GM18519 (cell line): ENCODE data around the gene ST6GALNAC6.

Experiments
- ATAC-seq: cut with Tn5 transposase; IDR thresholded peaks from one replicate; pipeline ENCODE4 v1.9.1; 2021; ENCODE audit warnings: mild to moderate bottlenecking, moderate library complexity; ENCODE audit not compliant: unreplicated experiment, low FRiP score

The ST6GALNAC6 gene

DNA sequence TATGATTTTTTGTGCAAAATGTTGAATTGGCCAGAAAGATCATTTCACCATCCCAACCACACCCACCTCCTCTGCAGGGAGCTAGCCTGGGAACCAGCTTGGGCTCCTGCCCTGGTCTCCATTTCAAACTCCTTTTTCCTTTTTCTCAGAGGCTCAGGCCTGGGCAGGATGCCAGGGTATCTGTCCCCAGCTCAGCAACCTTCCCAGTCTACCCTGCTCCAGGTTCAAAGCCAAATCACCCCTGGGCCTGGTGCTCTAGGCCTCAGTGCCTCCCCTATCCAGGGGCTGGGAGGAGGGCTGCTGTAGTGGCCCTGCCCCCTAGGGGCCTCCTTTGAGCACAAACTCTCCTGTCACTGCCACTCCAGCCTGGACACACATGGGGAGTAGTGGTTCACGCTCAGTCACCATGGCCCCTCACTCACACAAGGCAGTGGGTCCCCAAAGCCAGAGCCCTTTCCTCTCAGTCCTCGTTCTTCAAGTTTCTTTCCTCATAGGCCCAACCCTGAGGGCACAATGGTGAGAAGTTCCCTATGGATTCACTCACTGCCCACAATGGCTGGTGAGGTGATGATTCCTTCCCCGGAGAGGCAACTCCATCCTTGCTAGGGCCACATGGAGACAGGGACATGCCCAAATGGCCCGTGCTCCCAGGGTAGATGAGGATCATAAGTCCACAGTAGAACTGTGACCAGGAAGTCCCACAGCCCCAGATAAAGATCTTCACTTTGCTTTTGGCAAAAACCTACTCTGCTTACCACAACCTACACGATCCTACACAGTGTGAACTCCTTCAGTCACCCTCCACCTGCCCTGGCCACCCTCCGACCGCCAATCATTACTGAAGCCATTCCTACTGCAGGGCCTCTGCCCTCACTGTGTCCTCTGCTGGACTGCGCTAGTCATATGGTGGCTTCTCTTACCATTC lies 19.0 kb upstream of the ST6GALNAC6 start:
- ATAC-seq: no peak

DNA sequence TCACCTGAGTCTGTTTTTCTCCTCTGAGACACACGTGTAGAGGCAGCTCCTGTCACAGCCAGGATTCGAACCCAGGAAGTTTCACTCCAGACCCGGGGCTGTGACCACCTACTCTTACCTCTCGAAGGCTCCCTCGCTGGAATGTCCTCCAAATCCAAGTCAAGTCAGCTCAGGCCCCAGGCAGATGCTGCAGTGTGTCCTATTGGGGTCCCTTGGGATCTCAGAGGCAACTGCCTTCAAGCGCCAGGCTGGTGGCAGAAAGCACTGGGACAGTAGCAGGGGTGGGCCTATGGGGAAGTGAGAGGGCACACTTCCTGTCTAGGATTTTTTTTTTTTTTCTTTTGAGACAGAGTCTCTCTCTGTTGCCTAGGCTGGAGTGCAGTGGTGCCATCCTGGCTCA lies 18.2 kb upstream of the ST6GALNAC6 start:
- ATAC-seq: no peak

DNA sequence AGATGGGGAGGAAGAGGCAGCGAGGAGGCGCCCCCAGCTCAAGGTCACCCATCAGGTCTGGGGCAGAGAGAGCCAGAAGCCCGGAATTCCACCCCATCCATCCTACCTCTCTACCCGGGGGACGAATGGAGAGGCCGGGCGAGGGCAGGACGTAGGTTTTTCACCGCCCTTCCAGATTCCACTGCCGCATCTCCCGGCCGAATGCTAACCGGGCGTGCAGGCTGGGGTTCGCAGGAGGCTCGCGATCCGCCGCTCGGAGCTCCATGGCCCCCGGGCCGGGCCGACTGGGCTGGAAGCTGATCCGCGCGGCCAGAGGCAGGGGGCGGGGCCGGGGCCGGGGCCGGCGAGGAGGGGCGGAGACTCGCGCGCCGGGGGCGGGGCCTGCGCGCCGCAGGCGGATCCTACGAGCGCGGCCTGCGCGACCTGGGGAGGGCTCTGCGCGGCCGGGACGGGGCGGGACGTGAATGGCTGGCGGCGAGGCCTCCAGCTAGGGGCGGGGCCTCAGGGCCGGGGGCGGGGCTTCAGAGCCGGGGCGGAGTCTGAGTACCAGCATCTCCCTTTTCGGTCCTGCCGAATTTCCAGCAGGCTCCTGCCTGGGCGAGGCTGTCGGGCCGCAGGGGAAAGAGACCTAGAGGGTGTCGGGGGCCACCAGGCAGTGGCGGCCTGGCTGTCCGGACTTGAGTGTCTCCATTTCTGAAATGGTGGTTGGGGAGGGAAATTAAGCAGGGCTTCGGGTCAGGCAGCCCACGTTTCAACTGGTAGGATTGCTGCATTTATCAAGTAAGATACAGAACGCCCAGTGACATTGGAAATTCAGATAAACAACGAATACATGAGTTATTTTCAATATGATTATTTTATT lies 17.5 kb upstream of the ST6GALNAC6 start, which contains the start of gene ST6GALNAC4:
Gene ST6GALNAC4, minus strand, starts transcription at position 322 of the 862 bp plus-strand sequence. CDS start 622 bp downstream, outside the sequence.
- ATAC-seq: peak; percentile 47

DNA sequence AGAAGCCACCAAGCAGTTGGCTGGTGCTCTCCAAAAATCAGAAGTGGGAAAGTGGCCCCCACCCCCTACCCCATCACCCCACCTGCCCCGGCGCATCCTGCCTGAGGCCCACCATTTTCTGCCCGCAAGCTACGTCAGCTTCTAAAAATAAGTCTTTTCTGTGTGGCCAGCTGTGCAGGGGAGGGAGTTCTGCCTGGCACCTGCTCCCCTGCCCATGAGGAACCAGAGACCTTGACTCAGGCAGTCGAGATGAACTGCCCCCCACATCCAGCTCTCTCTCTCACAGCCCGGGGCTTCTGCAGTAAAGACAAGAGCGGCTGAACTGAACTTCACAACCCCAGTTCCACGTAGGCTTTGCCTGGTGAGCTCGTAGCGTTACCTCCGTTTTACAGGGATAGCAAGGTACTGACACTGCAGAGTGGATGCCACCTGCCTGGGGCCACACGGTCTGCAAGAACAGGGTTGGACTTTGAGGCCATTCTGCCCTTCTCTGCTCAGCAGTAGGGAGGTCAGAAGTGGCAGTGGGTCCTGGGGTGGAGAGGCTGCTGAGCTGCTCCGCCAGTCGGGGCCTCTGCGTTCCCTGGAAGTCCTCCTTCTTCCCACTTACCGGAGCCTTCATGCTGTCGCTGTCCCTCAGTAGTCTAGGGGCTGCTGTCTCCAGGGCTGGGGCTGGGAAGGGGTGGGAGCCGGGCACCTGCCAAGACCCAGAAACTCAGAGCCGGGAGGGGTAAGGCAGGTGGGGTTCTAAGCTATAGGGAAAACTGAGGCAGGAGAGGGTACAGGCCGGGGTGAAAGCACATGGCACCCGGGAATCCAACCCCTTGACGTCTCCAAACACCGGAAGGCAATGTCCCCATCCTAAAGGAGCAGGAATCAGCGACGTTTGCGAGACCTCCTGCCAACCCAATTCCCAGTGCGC lies 16.7 kb upstream of the ST6GALNAC6 start:
- ATAC-seq: no peak

DNA sequence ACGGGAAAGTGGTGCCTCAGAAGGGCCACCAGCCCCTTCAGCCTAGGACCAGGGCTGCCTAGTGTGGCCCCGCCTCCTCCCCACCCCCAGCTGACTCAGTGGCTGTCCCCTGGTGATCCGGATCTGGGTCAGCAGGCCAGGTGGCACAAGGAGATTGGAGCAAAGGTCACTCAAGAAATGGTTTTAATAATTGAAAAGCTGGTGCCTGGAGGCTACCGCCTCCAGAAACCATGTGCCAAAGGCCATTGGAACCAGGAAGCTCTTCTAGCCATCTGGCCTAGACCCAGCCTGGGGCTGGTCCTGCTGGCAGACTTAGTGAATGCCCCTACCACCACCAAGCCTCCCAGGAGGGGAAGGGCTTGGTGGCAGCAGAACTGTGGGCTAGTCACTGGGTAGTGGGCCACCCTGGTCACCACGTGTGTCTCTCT lies 15.9 kb upstream of the ST6GALNAC6 start:
- no peak for ATAC-seq

DNA sequence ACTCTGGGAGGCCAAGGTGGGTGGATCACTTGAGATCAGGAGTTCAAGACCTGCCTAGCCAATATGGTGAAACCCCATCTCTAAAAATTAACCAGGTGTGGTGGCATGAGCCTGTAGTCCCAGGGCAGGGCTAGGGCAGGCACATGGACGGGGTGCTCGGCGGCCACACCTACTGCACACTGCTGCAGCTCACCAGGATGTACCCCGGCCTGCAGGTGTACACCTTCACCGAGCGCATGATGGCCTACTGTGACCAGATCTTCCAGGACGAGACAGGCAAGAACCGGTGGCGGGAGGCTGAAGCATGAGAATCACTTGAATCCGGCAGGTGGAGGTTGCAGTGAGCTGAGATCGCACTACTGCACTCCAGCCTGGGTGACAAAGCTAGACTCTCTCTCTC lies 14.3 kb upstream of the ST6GALNAC6 start:
- ATAC-seq: no peak

DNA sequence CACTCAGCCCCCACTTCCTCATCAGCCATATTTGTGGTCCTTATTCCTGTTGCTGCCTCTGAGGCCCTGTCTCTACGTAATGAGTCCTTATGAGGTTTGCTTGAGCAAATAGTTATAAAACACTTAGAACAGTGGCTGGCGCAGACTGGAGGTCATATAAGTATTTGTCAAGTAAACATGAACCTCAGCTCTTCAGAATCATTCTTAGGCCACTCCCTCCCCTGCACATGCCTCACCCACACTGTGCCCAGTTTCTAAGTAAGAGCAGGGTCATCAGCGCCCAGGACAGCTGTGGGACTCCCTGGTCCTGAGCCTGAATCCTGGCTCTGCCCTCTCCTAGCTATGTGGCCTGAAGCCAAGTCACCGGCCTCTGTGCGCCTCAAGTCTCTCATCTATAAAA lies 13.5 kb upstream of the ST6GALNAC6 start:
- ATAC-seq: no peak

DNA sequence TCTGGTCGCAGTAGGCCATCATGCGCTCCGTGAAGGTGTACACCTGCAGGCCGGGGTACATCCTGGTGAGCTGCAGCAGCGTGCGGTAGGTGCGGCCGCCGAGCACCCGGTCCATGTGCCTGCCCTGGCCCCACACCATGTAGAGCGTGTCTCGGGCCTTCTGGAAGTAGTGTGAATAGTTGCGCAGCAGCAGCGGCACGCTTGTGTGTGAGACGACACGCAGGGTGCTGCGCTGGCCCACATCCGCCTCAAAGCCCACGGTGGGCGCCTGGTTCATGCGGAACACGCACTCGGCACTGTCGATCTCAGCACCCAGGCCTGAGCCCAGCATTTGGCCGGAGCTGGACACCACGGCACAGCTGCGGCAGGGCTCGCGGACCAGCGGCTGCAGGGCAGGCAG lies 12.9 kb upstream of the ST6GALNAC6 start:
- ATAC-seq: no peak

DNA sequence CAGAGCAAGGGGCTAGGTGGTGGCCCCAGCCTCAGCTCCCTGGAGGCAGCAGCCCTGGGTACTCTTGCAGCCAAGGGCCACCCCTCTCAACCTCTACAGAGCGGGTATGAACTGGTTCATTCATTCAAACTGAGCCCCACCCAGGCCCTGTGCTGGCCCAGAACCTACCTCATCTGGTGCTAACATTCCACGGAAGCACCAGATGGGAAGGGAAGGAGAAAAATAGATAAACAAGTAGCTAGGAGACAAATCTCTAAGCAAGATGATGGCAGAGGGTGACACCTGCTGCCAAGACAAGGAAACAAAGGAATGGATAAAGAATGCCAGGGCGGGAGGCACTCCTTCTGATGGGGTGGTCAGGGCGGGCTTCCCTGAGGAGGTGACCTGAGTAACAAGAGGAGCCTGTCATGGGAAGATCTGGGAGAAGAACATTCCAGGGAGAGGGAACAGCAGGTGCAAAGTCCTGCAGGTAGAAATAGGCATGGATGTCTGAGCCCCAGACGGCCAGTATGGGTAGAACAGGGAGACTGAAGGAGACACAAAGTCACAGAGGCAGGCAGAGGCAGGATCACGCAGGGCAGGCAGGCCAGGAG lies 11.3 kb upstream of the ST6GALNAC6 start:
- ATAC-seq: no peak

DNA sequence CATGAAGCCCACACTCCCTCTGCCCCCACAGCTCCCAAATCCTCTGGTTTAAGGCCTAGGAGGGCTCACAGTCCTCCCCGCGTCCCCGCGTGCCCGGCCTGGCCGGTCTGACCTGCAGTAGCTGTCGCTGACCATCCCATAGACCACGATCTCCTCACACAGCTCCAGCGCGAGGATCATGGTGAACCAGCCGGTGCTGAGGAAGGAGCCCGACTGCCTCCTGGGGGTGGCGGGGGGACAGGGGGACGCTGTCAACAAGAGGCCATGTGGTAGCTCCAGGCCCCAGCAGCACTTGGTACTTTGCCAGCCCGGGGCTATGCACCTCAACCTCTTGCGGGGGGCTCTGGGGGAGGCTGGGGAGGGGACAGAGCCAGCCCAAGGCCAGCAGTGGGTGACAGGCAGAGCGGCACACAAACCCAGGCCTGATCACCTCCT lies 10.5 kb upstream of the ST6GALNAC6 start:
- no peak for ATAC-seq

DNA sequence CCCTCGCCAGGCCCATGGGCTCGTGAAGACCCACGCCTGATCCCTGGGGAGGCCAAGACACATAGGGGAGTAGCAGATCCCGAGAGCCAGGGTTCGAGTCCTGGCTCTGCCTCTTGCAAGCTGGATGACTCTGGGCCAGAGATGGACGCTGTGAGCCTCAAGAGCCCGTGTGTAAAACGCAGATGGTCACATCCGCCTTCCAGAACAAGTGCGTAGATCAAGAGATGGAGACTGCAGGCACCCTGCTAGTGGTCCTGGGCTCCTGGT lies 9.2 kb upstream of the ST6GALNAC6 start:
- ATAC-seq: no peak

DNA sequence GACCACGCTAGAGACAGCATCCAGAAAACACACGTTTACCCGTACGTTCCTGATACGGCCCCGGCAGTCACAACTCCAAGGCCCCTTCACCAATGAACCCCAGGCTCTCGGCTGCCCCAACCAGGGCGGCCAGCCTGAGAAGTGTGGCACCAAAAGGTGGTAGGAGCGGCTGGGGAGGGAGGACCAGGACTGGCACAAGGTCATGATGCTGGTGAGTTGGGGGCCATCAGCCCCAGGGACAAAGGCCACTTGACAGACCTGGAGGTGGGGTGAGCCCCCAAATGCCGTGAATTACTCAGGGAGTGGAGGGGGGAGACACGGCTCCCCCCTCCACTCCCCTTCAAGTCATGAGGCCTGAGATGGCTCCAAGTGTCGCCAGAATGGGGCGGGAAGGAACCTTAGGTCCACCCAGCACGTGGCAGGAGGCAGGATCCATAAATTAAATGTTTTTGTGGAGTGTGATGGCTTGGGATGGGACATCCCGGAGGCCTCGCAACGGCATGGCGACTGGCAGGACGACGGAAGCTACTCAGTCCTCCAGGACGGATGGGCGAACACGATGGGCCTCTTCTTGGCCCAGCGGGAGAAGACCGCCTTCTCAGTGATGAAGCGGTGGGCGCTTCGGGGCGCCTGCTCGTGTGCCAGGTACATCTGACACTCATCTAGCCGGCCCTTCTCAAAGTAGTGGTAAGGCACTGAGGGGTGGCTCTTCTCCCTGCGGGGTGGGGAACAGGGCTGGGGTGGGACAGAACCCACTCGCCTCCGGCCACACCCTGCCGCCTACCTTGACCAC lies 8.7 kb upstream of the ST6GALNAC6 start:
- no peak for ATAC-seq

DNA sequence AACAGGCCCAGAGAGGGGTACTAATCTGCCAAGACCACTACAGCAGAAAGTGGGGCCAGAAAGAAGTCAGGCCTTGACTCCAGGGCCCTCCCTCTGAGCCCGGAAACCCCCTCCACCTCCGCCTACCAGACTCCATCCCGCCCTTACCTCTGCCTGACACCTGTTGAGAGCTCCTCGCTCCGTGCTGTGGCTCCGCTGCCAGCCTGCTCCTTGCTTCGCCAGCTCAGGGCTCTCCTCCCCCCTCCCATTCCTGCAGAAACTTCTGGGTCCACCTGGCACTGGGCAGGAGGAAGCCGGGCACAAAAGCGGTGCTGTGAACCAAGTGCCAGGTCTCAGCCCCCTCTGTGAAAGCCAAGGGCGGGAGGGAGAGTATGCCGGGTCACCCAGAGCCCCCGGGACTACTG lies 6.4 kb upstream of the ST6GALNAC6 start:
- ATAC-seq: no peak

DNA sequence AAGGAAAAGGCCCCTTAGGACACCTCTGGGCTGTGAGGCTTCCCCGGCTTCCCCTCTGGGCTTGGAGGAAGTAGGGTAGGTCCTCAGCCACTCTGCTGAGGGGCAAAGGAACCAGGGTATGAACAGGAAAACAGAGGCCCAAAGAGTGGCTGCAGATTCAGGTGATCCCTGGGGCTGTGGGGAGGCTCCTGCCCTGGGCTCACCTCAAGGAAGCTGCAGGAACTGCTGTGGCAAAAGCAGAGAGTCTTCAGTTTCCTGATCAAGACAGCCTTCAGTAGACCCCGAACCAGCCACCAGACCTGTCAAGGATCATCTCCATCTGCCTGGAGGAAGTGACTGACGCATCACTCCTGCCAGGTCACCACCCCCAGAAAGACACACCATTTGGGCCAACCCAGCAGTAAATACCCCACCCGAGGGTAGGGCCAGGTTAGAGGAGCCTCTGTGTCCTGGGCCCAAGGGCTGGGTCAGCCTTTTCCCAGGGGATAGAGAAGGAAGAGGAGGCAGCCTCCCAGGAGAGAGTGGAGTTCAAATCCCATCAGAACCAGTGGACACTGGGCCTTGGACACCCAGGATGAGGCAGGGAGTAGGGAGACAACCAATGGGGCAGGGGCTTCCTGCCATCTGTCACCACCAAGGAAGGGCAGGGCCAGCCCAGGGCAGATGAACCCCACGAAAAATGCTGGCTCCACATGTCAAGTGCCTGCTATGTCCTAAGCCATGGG lies 5.8 kb upstream of the ST6GALNAC6 start:
- ATAC-seq: no peak

DNA sequence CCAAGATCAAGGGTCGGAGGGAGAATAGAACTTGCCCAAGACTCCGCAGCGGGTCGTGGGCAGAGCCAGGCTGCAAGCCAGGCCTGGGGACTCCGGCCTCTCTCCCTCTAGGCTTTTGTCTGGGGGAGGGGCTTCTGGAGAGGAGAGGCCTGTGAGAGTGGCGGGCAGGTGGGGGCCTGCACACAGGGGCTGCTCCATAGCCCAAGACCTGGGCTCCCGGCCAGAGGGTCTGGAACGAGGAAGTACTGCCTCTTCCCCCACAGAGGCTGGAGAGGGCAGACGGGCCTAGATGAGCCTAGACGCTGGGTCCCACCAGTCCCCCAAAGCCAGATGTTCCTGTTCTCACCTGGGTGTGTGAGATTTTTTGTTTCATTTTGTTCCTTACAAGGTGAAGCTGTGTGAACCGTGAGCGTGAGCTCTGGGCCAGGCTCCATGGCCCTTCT lies 5.2 kb upstream of the ST6GALNAC6 start:
- ATAC-seq: no peak

DNA sequence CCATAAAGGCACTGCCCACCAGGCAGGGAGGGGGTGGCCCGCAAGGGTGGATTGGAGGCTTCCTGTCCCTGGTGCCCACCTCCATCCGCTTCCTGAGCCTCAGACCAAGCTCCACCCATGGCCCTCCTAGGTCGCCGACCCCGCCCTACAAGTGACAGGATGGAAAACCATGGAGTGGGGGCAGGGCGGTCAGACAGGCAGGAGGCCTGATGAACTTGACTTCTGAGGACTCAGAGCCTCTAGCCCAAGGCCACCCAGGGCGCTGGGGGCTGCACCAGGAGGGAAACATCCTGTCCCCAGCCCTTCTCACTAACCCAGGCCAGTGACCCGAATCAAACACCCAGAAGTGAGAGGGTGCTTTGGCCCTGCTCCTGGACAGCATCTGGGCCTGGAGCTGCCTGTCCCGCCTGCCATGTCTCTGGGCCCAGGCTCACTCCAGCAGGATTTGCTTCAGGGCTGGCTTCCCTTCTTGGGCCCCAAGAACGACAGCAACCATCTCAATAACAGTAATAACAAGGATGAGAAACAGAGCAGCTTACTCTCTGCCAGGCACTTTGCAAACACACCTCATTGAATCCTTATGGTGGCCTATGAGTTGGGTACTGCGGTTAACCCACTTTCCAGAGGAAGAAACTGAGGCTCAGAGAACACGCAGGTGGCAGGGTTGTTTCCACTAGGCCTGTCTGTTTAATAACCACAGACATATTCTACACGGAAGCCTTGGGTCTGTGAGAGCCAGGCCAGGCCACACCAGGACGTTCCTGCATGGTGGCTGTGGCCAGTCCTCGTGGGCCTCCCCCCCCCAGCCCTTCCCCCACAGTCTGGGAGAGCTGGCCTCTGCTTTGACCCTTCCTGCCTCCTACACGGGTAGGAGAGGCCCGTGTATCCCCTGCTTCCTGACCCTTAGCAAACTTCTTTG lies 4.4 kb upstream of the ST6GALNAC6 start:
- no peak for ATAC-seq

DNA sequence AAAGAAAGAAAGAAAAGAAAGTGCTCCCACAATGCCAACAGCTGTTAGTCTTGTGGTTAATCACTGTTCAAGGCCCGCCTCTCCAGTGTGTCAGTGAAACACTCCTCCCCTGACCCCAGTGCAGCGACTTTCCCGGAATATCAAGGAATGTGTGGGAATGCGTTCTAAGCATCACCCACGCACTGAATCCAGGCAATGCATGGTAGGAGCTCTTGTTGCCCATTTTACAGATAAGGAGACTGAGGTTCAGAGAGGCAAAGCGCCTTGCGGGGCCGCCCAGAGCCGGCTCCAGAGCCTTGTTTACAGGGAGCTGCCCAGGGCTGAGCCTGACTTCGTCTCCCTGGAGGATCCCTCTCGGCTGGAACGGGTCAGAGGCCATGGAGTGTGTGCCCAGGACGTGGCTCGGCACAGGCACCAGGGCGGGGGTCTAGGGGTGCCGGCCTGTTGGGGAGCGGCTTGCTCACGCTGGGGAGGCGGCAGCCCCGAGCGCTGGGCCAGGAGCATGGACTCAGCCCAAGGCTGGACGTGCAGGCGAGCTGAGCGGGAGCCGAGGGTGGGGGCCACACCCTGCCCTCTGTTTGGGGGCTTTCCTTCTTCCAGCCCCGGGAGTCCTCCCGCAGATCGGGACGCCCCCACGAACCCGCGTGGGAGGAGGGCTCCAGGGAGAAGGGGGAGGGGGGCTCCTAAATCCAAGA lies 823 bp downstream of the ST6GALNAC6 start:
- ATAC-seq: no peak
